Thymus (tissue), 11 donors: ENCODE data around the gene HMGCR. TPM values are rescaled to one million over a fixed set of nuclear protein-coding genes. Genes with fewer than 3 reads are reported as not detected.

ENCODE experiments used
- DNase-seq, 9 donors: peaks; one replicate each; pipeline ENCODE4 v3.0.0-alpha.2; 2013; ENCODE audit warnings: low spot score in 9 of 9, low read depth in 6 of 9, missing footprints in 1 of 9
- H3K27ac ChIP-seq, 2 donors: one replicate each; pipeline ENCODE4 v1.5.1; 2013; ENCODE audit warnings: control low read depth in 1 of 2, low read depth in 1 of 2, low read length in 1 of 2, mild to moderate bottlenecking in 1 of 2, moderate library complexity in 1 of 2
- H3K27me3 ChIP-seq, 2 donors: one replicate each; pipeline ENCODE4 v1.5.1; 2013; ENCODE audit warnings: low read length in 1 of 2; ENCODE audit not compliant: control insufficient read depth in 2 of 2, insufficient read depth in 1 of 2
- H3K36me3 ChIP-seq, 2 donors: one replicate each; pipeline ENCODE4 v1.5.1; 2013; ENCODE audit warnings: low read length in 1 of 2, mild to moderate bottlenecking in 1 of 2, moderate library complexity in 1 of 2; ENCODE audit not compliant: control insufficient read depth in 2 of 2, insufficient read depth in 2 of 2
- H3K4me1 ChIP-seq, 2 donors: one replicate each; pipeline ENCODE4 v1.5.1; 2013; ENCODE audit warnings: low read length in 2 of 2; ENCODE audit not compliant: control insufficient read depth in 2 of 2, insufficient read depth in 2 of 2
- H3K4me3 ChIP-seq, 2 donors: one replicate each; pipeline ENCODE4 v1.5.1; 2013; ENCODE audit warnings: low read length in 2 of 2, control low read depth in 1 of 2, mild to moderate bottlenecking in 1 of 2
- H3K9me3 ChIP-seq, 2 donors: one replicate each; pipeline ENCODE4 v1.5.1; 2013; ENCODE audit warnings: low read length in 1 of 2, mild to moderate bottlenecking in 1 of 2; ENCODE audit not compliant: control insufficient read depth in 2 of 2, insufficient read depth in 1 of 2
- WGBS: extraction: QIAGEN DNeasy Blood & Tissue Kit; methylation state at CpG from one replicate; pipeline ENCODE4 v1.1.7; 2013; 5-methylcytosine and 5-hydroxymethylcytosine counted together
- polyA plus RNA-seq: library from polyadenylated mRNA; stranded (reverse); fragments of 200-250 nt; gene quantifications from one replicate; pipeline ENCODE4 v1.2.3, GENCODE V29; 2013
- total RNA-seq: library from RNA; stranded (reverse); fragments of 120-200 nt; gene quantifications from one replicate; pipeline ENCODE4 v1.2.4, GENCODE V29; 2013
- donor health status: healthy.

Gene HMGCR
- total and polyA plus RNA-seq, 2 donors = 10.1 to 22.1 TPM

DNA sequence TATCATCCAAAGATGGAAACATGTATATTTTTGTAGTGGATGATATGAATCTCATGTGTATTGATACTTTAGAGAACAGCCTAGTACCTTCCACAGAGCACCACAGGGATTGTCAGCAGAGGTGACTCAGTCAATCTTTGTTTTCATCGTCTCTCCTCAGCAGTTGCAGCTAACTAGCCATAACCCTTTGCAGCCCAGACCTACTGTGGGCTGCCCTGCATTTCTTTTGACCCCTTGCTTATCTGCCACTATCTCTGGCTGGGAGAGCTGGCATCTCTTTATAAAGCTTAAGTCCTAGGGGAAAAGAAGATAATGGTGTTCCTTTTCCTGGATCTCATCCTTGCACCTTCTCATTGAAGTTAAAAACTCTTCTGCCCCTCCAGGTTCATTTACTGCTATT is 28.7 kb downstream of the HMGCR start:
- no peak for DNase-seq
- WGBS = 89% methylated on average over 1 of the region's 1 CpG
- Histone ChIP-seq H3K4me1 (no peaks in the 10 kb centered on the region), H3K9me3 (no peaks in the 10 kb centered on the region), H3K27ac (no peak overlapping the region), H3K27me3 (no peaks in the 10 kb centered on the region), H3K36me3 (peaks cover 8 to 21% of the 10 kb centered on the region in 2 donors), H3K4me3 (no peak overlapping the region)

DNA sequence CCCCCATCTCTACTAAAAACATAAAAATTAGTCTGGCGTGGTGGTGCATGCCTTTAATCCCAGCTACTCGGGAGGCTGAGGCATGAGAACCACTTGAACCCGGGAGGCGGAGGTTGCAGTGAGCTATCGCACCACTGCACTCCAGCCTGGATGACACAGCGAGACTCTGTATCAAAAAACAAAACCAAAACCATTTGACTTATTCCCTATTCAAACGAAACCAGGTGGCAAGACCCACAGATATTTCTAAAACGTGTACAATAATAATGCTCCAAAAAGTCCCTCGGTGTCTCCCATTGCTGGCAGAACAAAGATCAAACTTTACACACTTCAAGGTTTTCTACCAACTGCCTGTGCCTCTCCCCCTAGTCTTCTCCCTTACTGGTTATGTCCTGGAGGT is 29.8 kb downstream of the HMGCR start:
- no peak overlapping the region for H3K27ac ChIP-seq
- H3K36me3 ChIP-seq = peaks cover 4 to 15% of the 10 kb centered on the region in 2 donors
- H3K9me3 ChIP-seq = no peaks in the 10 kb centered on the region
- H3K4me3 ChIP-seq = no peak overlapping the region
- no peak for DNase-seq
- no peaks in the 10 kb centered on the region for H3K4me1 ChIP-seq
- no peaks in the 10 kb centered on the region for H3K27me3 ChIP-seq
- WGBS = 95% methylated on average over 9 of the region's 9 CpGs

DNA sequence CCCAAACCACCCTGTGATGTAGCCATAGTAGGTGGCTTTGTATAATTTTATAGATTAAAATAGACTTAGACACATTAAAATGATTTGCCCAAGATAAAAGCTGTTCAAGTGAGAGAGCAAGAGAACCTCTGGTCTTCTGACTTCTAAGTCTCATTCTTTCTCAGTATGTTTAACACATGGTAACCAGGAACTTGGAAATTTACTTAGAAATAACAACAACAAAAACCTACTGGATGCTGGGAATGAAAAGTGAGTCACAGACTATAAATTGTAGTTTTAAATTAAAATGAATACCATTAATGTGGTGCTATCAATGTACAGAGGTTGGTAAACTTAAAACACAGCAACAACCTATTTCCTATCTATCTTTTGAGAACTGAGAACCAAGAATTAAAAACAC is 30.4 kb downstream of the HMGCR start:
- no peaks in the 10 kb centered on the region for H3K9me3 ChIP-seq
- H3K27ac ChIP-seq = no peak overlapping the region
- no peaks in the 10 kb centered on the region for H3K4me1 ChIP-seq
- no peak for DNase-seq
- peaks cover 3 to 11% of the 10 kb centered on the region in 2 donors for H3K36me3 ChIP-seq
- H3K4me3 ChIP-seq = no peak overlapping the region
- H3K27me3 ChIP-seq = no peaks in the 10 kb centered on the region

DNA sequence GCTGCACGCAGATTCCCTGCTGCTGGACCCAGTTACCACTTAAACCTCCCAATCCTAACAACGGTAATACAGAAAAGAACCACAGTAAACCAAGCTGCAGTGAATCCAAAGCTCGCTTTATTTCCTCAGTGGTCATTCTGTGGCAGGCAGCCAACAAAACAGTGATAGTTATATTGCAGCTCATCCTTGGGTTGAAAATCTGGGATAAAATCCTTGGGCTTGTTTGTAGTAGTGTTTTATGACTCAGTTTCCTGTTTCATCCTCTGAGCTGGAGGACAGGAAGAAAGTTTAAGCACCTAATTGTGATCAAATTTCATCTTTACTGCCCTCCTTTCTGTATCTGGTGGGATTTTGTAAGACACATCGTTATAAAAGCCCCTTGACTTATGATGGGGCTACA is 31.4 kb downstream of the HMGCR start:
- no peak overlapping the region for H3K27ac ChIP-seq
- no peaks in the 10 kb centered on the region for H3K9me3 ChIP-seq
- H3K36me3 ChIP-seq = peaks cover 0 to 3% of the 10 kb centered on the region in 2 donors
- no peaks in the 10 kb centered on the region for H3K4me1 ChIP-seq
- no peak for DNase-seq
- no peaks in the 10 kb centered on the region for H3K27me3 ChIP-seq
- H3K4me3 ChIP-seq = no peak overlapping the region
- WGBS = 86% methylated on average over 4 of the region's 4 CpGs

DNA sequence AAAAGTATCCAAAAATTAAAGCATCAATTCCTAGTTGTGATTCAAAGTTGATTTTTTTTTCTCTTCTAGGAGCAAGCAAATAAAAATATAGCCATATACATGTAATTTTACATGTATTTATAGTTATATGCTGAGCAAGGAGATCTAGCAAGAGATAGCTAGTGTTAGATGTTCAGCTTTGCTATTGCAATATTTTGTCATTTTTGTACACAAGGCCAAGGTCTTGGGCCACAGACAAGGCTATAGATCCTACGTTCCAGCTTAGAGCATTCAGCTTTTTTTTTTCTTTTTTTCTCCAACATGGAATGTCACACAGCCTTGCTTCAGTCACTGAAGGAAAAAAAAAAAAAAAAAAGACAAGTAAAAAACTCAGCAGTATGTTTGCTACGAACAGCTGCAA is 36.8 kb downstream of the HMGCR start:
- WGBS = 97% methylated on average over 2 of the region's 2 CpGs
- Histone ChIP-seq H3K36me3 (peaks cover 15 to 21% of the 10 kb centered on the region in 2 donors), H3K4me3 (no peak overlapping the region), H3K27ac (no peak overlapping the region), H3K4me1 (no peaks in the 10 kb centered on the region), H3K9me3 (no peaks in the 10 kb centered on the region), H3K27me3 (no peaks in the 10 kb centered on the region)
- DNase-seq = no peak

DNA sequence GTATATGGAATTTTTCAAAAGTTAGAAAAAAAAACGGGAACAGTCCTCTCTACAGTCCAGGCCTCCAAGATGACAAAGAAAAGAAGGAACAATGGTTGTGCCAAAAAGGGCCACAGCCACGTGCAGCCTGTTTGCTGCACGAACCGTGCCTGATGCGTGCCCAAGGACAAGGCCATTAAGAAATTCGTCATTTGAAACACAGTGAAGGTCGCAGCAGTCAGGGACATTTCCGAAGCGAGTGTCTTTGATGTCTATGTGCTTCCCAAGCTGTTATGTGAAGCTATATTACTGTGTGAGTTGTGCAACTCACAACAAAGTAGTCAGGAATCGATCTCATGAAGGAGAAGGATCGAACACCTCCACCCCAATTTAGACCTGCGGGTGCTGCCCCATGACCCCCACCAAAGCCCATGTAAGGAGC is 37.4 kb downstream of the HMGCR start:
- no peaks in the 10 kb centered on the region for H3K9me3 ChIP-seq
- H3K27me3 ChIP-seq = no peaks in the 10 kb centered on the region
- H3K36me3 ChIP-seq = peaks cover 20 to 26% of the 10 kb centered on the region in 2 donors
- no peak overlapping the region for H3K4me3 ChIP-seq
- 97% methylated on average over 12 of the region's 12 CpGs for WGBS
- no peak for DNase-seq
- no peaks in the 10 kb centered on the region for H3K4me1 ChIP-seq
- H3K27ac ChIP-seq = no peak overlapping the region

DNA sequence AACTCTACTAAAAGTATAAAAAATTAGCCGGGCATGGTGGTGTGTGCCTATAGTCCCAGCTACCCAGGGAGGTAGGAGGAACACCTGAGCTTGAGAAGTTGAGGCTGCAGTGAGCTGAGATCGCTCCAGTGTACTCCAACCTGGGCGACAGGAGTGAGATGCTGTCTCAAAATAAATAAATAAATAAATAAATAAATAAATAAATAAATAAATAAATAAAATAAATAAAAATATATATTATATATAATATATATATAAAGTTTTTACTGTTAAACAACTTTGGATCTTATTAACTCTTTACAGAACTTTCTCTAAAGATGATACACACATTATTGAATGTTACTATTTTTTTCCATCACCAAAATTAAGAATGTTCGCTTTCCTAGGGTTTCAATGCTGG is 38.4 kb downstream of the HMGCR start:
- H3K9me3 ChIP-seq = no peaks in the 10 kb centered on the region
- H3K27ac ChIP-seq = no peak overlapping the region
- 97% methylated on average over 4 of the region's 4 CpGs for WGBS
- H3K4me3 ChIP-seq = no peak overlapping the region
- no peaks in the 10 kb centered on the region for H3K27me3 ChIP-seq
- peaks cover 23 to 31% of the 10 kb centered on the region in 2 donors for H3K36me3 ChIP-seq
- no peak for DNase-seq
- H3K4me1 ChIP-seq = no peaks in the 10 kb centered on the region

DNA sequence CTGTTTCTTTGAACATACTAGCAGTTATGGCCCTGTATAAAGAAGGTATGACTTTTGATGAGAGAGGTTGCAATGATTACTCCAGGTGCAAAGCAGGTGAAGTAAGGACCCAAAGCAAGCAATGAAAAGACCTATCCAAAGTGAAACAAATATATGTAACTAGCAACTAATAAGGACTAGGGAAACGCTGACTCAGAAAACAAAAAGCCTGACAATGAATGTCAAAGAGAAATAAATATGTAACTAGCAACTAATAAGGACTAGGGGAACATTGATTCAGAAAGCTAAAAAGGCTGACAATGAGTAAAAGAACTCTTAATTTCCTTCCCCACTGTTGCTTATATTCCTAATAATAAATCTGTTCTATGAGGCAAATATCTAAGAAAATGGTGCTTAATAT is 43.1 kb downstream of the HMGCR start:
- no peaks in the 10 kb centered on the region for H3K4me1 ChIP-seq
- H3K4me3 ChIP-seq = no peak overlapping the region
- no peak for DNase-seq
- 98% methylated on average over 1 of the region's 1 CpG for WGBS
- no peaks in the 10 kb centered on the region for H3K9me3 ChIP-seq
- H3K27me3 ChIP-seq = no peaks in the 10 kb centered on the region
- H3K36me3 ChIP-seq = peaks cover 26 to 37% of the 10 kb centered on the region in 2 donors
- no peak overlapping the region for H3K27ac ChIP-seq

DNA sequence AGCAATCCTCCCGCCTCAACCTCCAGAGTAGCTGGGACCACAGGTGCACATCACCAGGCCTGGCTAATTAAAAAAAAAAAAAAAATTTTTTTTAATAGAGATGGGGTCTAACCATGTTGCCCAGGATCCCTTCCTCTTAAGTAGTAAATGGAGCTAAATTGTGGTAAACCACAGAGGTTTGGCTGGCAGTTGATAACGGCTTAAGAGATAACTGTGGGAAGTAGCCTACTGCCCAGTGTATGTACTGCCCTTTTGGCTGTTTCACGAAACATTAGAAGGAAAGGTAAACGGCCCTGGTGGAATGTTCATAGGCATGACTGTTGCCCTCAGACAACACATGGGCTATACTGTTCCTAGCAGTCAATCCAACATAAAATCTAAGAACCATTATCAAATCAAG is 44.4 kb downstream of the HMGCR start:
- Histone ChIP-seq H3K36me3 (peaks cover 26 to 37% of the 10 kb centered on the region in 2 donors), H3K9me3 (no peaks in the 10 kb centered on the region), H3K27ac (no peak overlapping the region), H3K4me1 (no peaks in the 10 kb centered on the region), H3K27me3 (no peaks in the 10 kb centered on the region), H3K4me3 (no peak overlapping the region)
- 81% methylated on average over 4 of the region's 4 CpGs for WGBS
- no peak for DNase-seq

DNA sequence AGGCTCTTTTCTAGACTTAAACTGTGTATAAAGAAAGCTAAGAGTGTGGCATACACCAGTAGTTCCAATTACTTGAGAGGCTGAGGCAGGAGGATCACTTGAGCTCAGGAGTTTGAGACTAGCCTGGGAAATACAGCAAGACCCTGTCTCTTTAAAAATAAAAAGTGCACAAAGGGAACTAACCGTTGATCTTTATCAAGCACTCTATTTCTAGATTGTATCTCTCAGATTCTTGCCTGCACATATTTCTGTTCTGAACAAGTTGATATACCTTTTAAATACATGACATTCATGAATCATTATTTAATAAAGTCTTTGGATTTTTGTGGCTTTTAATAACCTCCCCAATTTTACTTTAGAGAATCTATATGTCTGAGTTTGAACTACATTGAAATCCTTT is 47.2 kb downstream of the HMGCR start:
- Histone ChIP-seq H3K9me3 (no peaks in the 10 kb centered on the region), H3K27me3 (no peaks in the 10 kb centered on the region), H3K4me1 (no peaks in the 10 kb centered on the region), H3K4me3 (no peak overlapping the region), H3K36me3 (peaks cover 15 to 42% of the 10 kb centered on the region in 2 donors), H3K27ac (no peak overlapping the region)
- WGBS = 55% methylated on average over 1 of the region's 1 CpG
- no peak for DNase-seq
